HG03442 (cell line): ENCODE data around the gene KCNIP3.
"Not testable (repeated sequence)": the region's sequence is repeated elsewhere in the genome, so short reads cannot be mapped to it uniquely, and the experiment has no call there.

Experiments used
- ATAC-seq: cut with Tn5 transposase; IDR thresholded peaks from one replicate; pipeline ENCODE4 v1.9.1; 2021; ENCODE audit warnings: mild to moderate bottlenecking, moderate library complexity; ENCODE audit not compliant: unreplicated experiment

The KCNIP3 gene

DNA sequence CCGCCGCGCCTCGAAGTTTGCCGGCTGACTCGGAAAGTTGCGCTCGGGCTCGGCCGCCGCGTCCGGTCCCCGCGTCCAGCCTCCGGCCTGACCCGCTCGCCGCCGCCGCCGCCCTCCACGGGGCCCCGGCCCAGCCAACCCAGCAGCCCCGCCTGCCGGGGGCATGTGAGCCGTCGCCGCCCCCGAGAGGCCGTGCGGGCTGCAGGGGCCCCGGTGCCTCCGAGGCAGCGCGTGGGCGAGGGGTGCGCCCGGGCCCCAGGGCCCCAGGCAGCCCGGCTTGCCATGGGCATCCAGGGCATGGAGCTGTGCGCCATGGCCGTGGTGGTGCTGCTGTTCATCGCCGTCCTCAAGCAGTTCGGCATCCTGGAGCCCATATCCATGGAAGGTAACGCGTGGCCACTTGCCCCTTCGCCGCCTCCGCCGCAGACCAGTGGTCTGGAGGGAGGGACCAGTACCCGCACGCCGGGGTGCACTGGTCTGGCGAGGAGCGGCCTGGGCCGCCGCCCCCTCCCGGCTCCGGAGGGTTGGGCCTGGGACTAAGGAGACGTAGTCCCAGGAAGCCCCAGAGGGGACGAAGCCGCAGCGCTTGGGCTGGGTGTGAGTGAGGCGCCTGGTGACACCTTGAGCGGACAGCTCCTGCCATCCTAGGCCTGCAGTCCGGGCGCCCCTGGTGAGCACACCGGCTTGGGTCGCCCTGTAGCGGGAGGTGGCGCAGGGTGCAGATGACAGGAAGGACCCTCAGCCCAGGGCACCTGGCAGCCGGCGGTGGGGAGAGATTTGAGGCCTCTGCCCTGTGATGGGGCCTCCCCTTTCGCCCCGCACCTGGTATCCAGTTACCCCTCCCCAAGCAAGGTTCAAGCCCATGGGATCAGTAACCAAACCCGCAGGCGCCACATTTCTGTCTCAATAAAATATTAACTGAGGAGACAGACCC lies 49.9 kb downstream of the KCNIP3 start:
- no peak for ATAC-seq

- no peak for ATAC-seq
These were observed 50.8 kb downstream of the KCNIP3 start for GRCh38 chr2:95347681-95348608.

DNA sequence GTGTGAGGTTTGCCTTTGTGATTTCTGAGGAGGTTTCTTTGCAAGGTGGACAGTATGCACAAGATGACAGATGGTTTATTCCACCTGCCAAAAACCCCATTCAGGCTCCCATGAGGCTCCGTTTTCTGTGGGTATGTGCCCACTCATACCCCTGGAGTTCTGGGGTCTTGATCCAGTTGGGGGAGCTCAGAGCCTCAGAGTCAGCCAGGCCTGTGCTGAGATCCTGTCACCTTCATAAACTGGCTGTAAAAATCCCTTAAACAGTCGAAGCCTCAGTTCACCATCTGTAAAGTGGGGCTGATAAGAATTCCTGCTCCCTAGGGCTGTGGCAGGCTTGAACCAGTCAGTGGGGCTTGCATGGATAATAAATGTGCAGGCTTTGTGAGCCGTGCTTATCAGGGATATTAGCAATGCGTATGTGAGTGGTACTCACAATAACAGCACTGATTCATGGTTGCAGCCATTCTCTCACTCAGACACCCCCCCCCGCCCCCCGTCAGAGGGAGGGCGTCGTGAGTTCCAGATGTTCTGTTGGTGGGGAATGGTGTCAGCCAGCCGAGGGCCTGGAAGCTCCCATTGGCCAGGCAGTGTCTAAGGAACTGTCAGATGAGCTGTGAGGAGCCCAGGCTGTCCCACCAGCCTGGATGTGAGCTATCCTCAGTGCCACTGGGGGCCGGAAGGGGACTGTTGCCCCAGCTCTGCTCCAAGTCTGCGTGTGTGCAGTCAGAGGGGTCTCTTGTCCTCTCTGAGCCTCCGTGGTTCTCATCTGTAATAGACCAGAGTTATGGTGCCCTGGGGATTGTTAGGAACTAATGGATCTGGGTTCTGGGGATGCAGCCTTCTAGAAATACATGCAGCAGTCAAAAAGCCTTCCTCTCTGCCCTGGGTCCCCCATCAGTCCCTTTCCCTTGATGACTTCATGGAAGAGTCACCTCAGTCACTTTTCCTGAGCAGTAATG lies 51.7 kb downstream of the KCNIP3 start:
- no peak for ATAC-seq

DNA sequence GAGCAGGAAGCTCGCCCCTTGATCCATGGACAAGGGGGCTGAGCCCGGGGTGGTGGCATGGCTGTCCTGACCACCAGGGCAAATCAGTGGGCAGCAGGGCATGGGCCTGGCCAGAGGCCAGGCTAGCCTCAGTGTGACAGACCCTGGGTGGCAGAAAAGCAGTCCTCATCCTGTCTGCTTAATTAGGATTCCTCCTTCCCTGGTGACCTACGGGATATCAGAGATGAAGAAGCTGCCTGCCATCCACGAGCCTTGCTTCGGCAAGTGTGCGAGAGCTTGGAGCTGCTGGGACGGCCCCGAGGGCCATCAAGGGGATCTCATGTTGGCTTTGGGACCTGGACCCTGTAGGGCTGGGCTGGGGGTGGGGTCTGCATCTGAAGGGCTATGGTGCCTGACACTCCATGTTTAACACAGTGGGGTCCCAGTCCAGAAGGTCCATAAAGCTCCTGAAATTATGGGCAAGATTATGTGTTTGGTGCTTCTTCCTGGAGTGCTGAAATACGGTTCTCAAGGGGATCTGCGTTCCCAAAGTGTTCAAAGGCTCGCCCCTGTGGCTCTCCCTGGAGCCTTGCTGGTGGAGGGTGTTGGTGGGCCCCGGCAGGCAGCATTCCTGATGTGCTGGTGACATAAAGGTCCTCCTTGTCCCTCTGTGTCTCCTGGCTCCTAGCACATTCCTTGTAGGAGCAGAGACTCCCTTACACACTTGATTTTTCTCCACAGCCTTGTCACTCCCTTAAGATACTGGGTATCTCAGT lies 52.6 kb downstream of the KCNIP3 start:
- no peak for ATAC-seq

GRCh38 chr2:95350368-95350767 lies 53.2 kb downstream of the KCNIP3 start:
- ATAC-seq = no peak

DNA sequence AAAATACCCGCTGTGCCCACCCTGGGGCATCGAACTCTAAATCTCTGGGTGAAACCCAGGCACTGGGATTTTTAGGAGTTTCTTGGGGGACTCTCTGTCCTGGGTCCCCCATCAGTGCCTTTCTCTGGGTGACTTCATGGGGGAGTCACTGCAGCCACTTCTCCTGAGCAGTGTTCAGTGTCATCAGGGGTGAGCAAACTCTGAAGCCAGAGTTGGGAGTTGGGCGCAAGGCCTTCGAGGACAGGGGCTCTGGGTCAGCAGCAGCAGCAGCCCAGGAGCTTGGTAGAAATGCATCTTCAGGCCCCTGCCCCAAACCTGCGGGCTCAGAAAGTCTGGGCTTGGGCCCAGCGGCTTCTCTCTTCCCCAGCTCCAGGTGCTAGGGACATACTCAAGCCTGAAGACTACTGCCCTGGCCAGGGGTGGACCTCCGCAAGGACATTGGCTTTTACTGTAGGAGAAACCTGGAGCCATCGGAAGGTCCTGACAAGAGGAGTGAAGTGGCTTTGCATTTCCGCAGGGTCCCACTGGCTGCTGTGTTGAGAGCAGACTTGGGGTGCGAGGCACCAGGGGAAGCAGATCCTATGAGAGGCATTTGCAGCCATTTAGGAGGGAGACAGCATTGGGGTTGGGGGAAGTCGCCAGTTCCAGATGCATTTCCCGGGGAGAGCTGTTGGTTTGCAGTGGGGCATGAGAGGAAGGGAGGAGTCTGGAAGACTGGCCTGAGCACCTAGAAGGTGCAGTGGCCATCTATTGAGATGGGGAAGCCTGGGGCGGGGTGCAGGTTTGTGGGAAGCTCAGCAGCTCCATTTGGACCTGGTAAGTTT lies 53.8 kb downstream of the KCNIP3 start:
- ATAC-seq = no peak

- ATAC-seq = no peak
These were observed 54.4 kb downstream of the KCNIP3 start for GRCh38 chr2:95351598-95351915.

DNA sequence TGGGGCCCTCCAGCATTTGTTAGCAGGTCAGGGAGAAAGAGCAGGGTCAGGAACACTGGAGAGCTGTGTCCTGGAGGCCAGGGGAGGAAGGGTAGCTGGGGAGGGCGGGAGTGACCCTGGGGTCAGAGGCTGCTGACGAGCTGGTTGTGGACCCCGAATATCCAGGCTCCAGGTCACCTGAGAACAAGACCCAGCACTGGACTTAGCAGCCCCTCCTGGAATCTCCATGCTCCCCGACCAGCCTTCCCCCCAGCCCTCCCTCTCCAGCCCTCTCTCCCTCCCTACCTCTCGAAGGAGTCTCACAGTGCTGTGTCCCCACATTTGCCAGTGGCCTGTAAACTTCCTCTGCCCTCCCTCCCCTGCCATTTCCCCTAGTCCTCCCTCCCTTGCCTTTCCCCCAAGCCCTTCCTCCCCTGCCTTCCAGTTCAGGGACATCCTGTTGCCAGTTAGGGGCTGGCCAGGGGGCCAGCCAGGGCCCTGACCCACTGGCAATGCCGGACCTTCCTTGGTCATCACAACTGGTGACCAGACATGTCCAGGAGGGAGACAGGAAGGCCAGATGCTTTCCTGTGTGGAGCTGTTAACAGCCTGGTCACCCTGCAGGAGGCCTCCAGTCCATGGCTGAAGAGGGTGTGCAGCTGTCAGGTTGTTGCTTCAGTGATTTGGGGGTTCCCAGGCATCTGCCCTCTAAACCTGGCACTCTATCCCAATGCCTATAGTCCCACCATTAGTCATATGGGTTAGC lies 55.3 kb downstream of the KCNIP3 start:
- ATAC-seq = no peak

DNA sequence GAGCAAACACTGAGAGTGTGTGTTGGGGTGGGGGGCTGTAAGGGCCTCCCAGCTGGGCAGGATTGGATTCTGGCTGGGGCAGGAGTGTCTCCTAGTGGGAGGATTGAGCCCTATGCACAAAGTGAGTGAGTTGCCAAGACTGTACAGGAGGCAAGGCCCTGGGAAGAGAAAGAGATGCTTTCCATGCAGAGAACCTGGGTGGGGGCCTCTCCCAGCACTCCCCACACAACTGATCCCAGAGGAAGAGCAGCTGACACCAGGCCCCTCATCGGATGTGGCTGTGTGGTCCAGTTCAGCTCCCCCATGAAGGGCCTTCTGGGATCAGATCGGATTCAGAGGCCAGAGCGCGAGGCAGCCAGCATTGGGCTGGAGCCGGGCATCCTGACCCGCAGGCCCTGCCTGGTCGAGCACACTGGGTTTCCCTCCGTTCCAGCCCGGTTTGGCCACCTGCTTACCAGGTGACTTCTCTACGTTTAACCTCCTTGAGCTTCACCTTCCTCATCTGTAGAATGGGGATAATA lies 56.0 kb downstream of the KCNIP3 start:
- ATAC-seq = no peak

- no peak for ATAC-seq
These were observed 56.7 kb downstream of the KCNIP3 start for GRCh38 chr2:95353613-95354468.

GRCh38 chr2:95354469-95354901 lies 57.3 kb downstream of the KCNIP3 start:
- no peak for ATAC-seq

- no peak for ATAC-seq
These were observed 57.8 kb downstream of the KCNIP3 start for GRCh38 chr2:95354925-95355324.

- ATAC-seq = not testable (repeated sequence)
These were observed 58.3 kb downstream of the KCNIP3 start for GRCh38 chr2:95355486-95355885.

- no peak for ATAC-seq
These were observed 59.9 kb downstream of the KCNIP3 start for GRCh38 chr2:95356821-95357700.

GRCh38 chr2:95357717-95358280 lies 60.7 kb downstream of the KCNIP3 start:
- ATAC-seq = no peak

DNA sequence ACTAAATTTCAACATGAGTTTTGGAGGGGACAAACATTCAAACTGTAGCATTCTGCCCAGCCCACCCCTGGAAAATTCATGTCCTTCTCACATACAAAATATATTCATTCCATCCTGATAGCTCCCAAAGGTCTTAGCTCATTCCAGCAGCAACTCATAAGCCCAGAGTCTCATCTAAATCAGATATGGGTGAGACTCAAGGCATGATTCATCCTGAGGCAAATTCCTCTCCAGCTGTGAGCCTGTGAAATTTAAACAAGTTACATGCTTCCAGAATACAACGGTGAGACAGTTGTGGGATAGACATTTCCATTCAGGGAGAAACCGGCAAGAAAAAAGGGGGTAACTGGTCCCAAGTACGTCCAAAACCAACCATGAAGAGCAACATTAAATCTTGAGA lies 61.9 kb downstream of the KCNIP3 start:
- no peak for ATAC-seq
